Astrocyte of the spinal cord (primary cell): ENCODE data around the gene OR10G2.

Experiments used
- DNase-seq: peaks from one replicate; pipeline ENCODE4 v3.0.0; 2011; ENCODE audit warnings: low read depth, low spot score
- H3K4me3 ChIP-seq: 2 replicates; pipeline ENCODE4 v1.5.1; 2011; ENCODE audit warnings: low read depth, mild to moderate bottlenecking, low read length, moderate library complexity
- CTCF ChIP-seq: IDR thresholded peaks from 2 replicates; pipeline ENCODE4 v1.5.1; 2012; ENCODE audit warnings: low read depth, mild to moderate bottlenecking, low read length, inconsistent platforms
- in situ Hi-C: cut with HindIII; loops from 2 replicates; pipeline ENCODE4 v1.10.0; 2017; ENCODE audit warnings: low sequenced_read_pairs

Gene OR10G2

GRCh38 chr14:21668377-21668776, 33.6 kb upstream of the OR10G2 start:
- in situ Hi-C loops: no loop called here
- H3K4me3 ChIP-seq: no peak overlapping the region
- peak; percentile 85 for DNase-seq
- no peak for TF ChIP-seq CTCF

- in situ Hi-C loops: no loop called here
- DNase-seq: no peak
- no peak overlapping the region for H3K4me3 ChIP-seq
- no peak for TF ChIP-seq CTCF
Observed at GRCh38 chr14:21656980-21657379, 22.2 kb upstream of the OR10G2 start.

GRCh38 chr14:21654215-21654614, 19.5 kb upstream of the OR10G2 start:
- in situ Hi-C loops: no loop called here

GRCh38 chr14:21653331-21653885, 18.7 kb upstream of the OR10G2 start, which contains the start of gene OR4E2:
OR4E2 (plus strand) TSS chr14:21653835; CDS start chr14:21665083, 11,248 bp downstream.
- TF ChIP-seq CTCF: no peak
- in situ Hi-C loops: no loop called here
- DNase-seq: no peak
- H3K4me3 ChIP-seq: no peak within 1 kb of the TSS

More at GRCh38 chr14:21654215-21654614, 19.5 kb upstream of the OR10G2 start:
- no peak overlapping the region for H3K4me3 ChIP-seq
- no peak for TF ChIP-seq CTCF
- no peak for DNase-seq

GRCh38 chr14:21652209-21652808, 17.6 kb upstream of the OR10G2 start:
- no peak for TF ChIP-seq CTCF
- in situ Hi-C loops: no loop called here
- no peak for DNase-seq
- H3K4me3 ChIP-seq: no peak overlapping the region

- no peak for TF ChIP-seq CTCF
- no peak overlapping the region for H3K4me3 ChIP-seq
- in situ Hi-C loops: no loop called here
- peak; percentile 62 for DNase-seq
Observed at GRCh38 chr14:21647380-21647779, 12.6 kb upstream of the OR10G2 start.
